Measurements from ENCODE around the gene PID1.

GRCh38 chr2:229083606-229084340, 187.3 kb downstream of the PID1 start:
- TF ChIP-seq PRDM15 (CRISPR knock-in tag; IDR thresholded peaks at IDR 0.05) (no peak), CTCF (IDR thresholded peaks at IDR 0.05) (no peak), TP53 (CRISPR knock-in tag; IDR thresholded peaks at IDR 0.05) (no peak), USF2 (CRISPR knock-in tag; IDR thresholded peaks at IDR 0.05) (no peak), NR1H2 (CRISPR knock-in tag; IDR thresholded peaks at IDR 0.05) (no peak), NR2C2 (CRISPR knock-in tag; IDR thresholded peaks at IDR 0.05) (no peak), CREB1 (CRISPR knock-in tag; IDR thresholded peaks at IDR 0.05) (no peak), E2F5 (CRISPR knock-in tag; IDR thresholded peaks at IDR 0.05) (no peak), FOXP4 (CRISPR knock-in tag; IDR thresholded peaks at IDR 0.05) (no peak), ZNF232 (CRISPR knock-in tag; IDR thresholded peaks at IDR 0.05) (no peak), ATF3 (CRISPR knock-in tag; conservative IDR thresholded peaks at IDR 0.05) (no peak), RELA (CRISPR knock-in tag; IDR thresholded peaks at IDR 0.05; ENCODE audit: borderline replicate concordance) (no peak), ZNF416 (CRISPR knock-in tag; IDR thresholded peaks at IDR 0.05) (no peak)
